Measurements from ENCODE around the gene UGT3A2.

DNA sequence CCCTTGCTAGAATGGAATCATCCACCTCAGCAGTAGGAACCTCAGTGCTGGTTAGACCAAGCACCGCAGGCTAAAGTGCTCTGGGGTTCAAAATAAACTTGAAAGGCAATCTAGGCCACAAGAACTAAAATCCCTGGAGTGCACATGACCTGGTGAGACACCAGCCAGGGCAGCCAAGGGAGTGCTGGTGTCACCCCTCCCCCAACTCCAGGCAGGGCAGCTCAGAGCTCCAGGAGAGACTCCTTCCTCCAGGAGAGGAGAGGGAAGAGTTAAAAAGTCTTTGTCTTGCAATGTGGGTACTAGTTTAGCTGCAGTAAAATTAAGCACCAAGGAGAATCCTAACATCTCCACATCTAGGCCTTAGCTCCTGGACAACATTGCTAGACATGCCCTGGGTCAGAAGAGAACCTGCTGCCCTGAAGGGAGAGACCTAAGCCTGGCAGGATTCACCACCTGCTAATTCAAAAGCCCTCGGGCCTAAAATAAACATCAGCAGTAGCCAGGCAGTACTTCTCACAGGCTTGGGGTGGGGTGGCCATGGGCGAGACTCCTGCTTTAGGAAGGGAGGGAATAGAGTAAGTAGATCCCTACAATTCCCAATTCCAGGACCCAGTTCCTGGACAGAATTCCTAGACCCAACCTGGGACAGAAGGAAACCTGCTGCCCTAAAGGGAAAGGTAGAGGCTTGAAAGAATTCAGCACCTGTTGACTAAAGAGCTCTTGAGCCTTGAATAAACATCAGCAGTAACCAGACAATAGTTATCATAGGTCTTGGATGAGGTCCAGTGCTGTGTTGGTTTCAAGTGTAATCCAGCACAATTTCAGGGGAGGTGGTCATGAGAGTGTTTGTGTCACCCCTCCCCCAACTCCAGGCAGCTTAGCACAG, 25.8 kb downstream of the UGT3A2 start:
- TF ChIP-seq, protein P1, sequence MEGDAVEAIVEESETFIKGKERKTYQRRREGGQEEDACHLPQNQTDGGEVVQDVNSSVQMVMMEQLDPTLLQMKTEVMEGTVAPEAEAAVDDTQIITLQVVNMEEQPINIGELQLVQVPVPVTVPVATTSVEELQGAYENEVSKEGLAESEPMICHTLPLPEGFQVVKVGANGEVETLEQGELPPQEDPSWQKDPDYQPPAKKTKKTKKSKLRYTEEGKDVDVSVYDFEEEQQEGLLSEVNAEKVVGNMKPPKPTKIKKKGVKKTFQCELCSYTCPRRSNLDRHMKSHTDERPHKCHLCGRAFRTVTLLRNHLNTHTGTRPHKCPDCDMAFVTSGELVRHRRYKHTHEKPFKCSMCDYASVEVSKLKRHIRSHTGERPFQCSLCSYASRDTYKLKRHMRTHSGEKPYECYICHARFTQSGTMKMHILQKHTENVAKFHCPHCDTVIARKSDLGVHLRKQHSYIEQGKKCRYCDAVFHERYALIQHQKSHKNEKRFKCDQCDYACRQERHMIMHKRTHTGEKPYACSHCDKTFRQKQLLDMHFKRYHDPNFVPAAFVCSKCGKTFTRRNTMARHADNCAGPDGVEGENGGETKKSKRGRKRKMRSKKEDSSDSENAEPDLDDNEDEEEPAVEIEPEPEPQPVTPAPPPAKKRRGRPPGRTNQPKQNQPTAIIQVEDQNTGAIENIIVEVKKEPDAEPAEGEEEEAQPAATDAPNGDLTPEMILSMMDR (IDR thresholded peaks at IDR 0.05; ENCODE audit: insufficient read depth, low read depth, low read length), result no peak
- TF ChIP-seq EZH2 (IDR thresholded peaks at IDR 0.05; ENCODE audit: insufficient read depth, low read length), result no peak
